HFFc6 (cell line): ENCODE measurements around the gene KIF26A. TPM values are rescaled to one million over a fixed set of nuclear protein-coding genes. Genes with fewer than 3 reads are reported as not detected.

Experiments used
- DNase-seq: peaks from one replicate; pipeline ENCODE4 v3.0.0-alpha.2; 2018
- H3K27ac Mint-ChIP-seq: 2 replicates; pipeline ENCODE4 v1.8.0; 2020; ENCODE audit warnings: mild to moderate bottlenecking, mixed read lengths
- H3K27me3 Mint-ChIP-seq: 2 replicates; pipeline ENCODE4 v1.8.0; 2021; ENCODE audit warnings: mild to moderate bottlenecking, moderate library complexity, mixed read lengths; ENCODE audit not compliant: insufficient read depth
- H3K36me3 Mint-ChIP-seq: 2 replicates; pipeline ENCODE4 v1.8.0; 2021; ENCODE audit warnings: low read depth, mixed read lengths
- H3K4me1 Mint-ChIP-seq: 2 replicates; pipeline ENCODE4 v1.8.0; 2020; ENCODE audit warnings: low read depth, mixed read lengths
- H3K4me3 Mint-ChIP-seq: 2 replicates; pipeline ENCODE4 v1.8.0; 2020; ENCODE audit warnings: mild to moderate bottlenecking, moderate library complexity, mixed read lengths
- H3K9me3 Mint-ChIP-seq: 2 replicates; pipeline ENCODE4 v1.8.0; 2020; ENCODE audit warnings: mild to moderate bottlenecking, mixed read lengths
- CTCF ChIP-seq: fragments of 200-600 bp; sonication (generic); IDR thresholded peaks from 2 replicates; pipeline ENCODE4 v1.5.0; 2021; ENCODE audit warnings: antibody characterized with exemption, mild to moderate bottlenecking
- long read RNA-seq: library from polyadenylated mRNA; unstranded; transcript quantifications from one replicate; pipeline ENCODE4 v2.0.0, GENCODE V29; 2019
- total RNA-seq, 6 experiments: library from RNA; stranded (reverse); fragmentation: NEBNext Ultra II Directional; extraction: Animal tissue kit (Norgen Biotek cat#: 25700); gene quantifications; 2 replicates in 1 of 6; 3 replicates in 5 of 6; pipeline ENCODE4 v1.2.3, GENCODE V29; 2021

The KIF26A gene
- total RNA-seq, result under 1 TPM in 2 of 6 experiments, not detected in 4; 0.07 to 0.09 TPM
- long read RNA-seq, result 0 reads

DNA sequence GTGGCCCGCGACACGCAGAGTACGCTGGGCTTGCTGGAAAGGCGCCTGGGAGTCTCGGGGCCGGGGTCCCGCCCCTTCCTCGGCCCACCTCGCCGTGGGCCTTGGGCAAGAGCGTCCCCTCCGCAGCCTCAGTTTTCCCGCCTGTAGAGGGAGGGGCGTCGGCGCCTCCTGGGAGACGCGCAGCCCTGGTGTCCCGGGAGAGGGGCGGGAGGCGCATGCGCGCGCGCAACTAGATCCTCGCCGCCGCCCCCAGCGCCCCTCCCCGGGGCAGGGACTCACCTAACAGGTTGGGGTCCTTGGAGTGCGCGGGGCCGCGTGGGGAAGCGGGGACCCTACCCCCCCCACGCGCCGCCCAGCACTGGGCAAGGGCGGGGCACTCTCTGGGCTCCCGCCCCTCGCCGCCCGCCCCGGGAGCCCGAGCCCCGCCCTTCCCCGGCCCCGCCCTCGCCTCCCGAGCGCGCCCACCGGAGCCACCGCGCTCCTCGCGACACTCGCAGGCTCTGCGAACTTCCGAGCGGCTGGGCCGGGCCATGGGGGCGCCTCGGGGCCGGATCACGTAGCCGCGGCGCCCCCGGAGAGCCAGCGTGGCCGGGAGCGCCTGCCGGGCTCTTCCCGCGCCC, at the start of gene KIF26A:
KIF26A (plus strand) TSS at position 490 of the 620 bp plus-strand sequence. CDS start 136 bp downstream, outside the sequence.
- no peaks in the 10 kb centered on the region for H3K9me3 Mint-ChIP-seq
- H3K27me3 Mint-ChIP-seq, result peaks cover 23% of the 10 kb centered on the region
- DNase-seq, result no peak
- H3K27ac Mint-ChIP-seq, result no peak within 1 kb of the TSS
- H3K4me3 Mint-ChIP-seq, result no peak within 1 kb of the TSS
- H3K4me1 Mint-ChIP-seq, result no peaks in the 10 kb centered on the region
- no peaks in the 10 kb centered on the region for H3K36me3 Mint-ChIP-seq
- TF ChIP-seq CTCF, result no peak

- no peak overlapping the region for H3K4me3 Mint-ChIP-seq
- DNase-seq, result no peak
- H3K27ac Mint-ChIP-seq, result no peak overlapping the region
- no peak for TF ChIP-seq CTCF
- peaks cover 2% of the 10 kb centered on the region for H3K27me3 Mint-ChIP-seq
- no peaks in the 10 kb centered on the region for H3K9me3 Mint-ChIP-seq
- H3K36me3 Mint-ChIP-seq, result no peaks in the 10 kb centered on the region
- no peaks in the 10 kb centered on the region for H3K4me1 Mint-ChIP-seq
Observed at GRCh38 chr14:104090071-104090748, 48.2 kb upstream of the KIF26A start.

DNA sequence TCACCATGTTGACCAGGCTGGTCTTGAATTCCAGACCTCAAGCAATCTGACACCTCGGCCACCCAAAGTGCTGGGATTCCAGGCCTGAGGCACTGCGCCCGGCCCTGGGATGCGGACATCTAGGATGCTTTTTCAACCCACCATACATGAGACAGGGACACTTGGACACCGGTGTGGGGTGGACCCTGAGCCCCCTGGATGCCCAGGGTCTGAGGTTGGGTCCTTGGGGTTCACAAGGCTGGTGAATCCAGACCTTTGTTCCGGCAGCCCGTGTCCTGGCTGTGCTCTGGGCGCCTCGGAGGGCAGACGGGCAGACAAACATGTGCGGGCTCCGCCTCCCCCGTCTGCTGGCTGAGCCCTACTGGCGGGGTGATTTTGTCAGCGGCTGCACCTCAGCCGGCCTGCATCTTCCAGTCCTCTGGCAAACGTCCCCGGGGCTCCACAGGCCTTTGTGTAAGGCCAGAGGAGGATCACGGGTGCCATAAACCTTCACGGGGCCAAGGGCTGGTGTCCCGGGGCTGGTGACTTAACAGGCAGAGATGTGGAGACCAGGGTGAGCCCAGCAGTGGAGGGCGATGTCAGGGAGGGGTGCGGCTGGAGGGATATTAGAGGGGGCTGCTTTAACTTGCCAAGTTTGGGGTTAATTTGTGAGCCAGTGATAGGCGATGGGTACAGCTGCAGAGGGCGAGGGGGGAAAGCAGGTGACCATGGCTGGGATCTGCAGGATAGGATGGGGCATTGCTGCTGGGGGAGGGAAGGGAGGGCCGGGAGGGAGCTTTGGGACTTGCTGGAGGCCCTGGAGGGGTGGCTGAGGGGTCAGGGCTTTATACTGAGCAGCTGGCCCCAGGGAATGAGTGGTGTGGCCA, 47.1 kb upstream of the KIF26A start:
- no peak for DNase-seq
- no peaks in the 10 kb centered on the region for H3K9me3 Mint-ChIP-seq
- H3K36me3 Mint-ChIP-seq, result no peaks in the 10 kb centered on the region
- peaks cover 3% of the 10 kb centered on the region for H3K27me3 Mint-ChIP-seq
- TF ChIP-seq CTCF, result no peak
- no peak overlapping the region for H3K27ac Mint-ChIP-seq
- H3K4me1 Mint-ChIP-seq, result no peaks in the 10 kb centered on the region
- no peak overlapping the region for H3K4me3 Mint-ChIP-seq

DNA sequence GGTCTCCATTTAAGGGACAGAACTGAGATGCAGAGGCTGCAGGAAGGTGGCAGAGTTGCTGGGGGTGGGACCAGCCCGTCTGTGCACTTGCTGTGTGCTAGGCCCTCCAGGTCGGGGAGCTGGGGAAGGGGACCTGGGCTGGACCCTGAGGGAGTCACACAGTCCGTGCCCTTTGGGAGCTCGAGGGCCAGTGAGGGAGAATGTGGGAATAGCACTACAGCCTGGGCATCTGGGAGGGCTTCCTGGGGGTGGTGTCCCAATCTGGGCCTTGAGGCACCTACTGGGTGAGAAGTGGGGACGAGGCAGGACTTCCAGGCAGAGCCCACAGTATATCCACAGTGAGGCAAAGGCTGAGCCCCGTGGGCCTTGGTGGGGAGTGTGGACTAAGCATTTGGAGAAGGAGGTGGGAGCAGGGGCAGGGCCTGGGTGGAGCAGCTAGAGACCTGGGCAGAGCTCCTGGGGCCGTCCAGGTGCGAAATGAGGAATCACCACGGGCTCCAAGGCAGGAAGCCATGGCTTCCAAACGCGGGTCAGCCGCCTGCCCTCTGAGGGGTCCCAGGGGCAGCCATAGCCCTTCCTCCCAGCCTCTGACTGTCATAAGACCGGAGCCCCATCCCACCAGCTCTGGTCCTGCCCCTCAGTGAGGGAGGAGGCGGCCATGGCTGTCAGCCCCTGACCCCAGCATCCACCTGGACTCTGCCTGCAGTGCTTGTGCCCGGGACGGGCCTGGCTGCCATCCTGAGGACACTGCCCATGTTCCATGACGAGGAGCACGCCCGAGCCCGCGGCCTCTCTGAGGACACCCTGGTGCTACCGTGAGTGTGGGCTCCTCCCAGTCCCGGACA, 46.2 kb upstream of the KIF26A start:
- DNase-seq, result no peak
- Mint-ChIP-seq H3K27ac (no peak overlapping the region), H3K4me3 (no peak overlapping the region), H3K4me1 (no peaks in the 10 kb centered on the region), H3K36me3 (no peaks in the 10 kb centered on the region), H3K27me3 (peaks cover 2% of the 10 kb centered on the region), H3K9me3 (no peaks in the 10 kb centered on the region)
- no peak for TF ChIP-seq CTCF

- DNase-seq, result no peak
- Mint-ChIP-seq H3K36me3 (no peaks in the 10 kb centered on the region), H3K4me3 (no peak overlapping the region), H3K27me3 (peaks cover 2% of the 10 kb centered on the region), H3K4me1 (no peaks in the 10 kb centered on the region), H3K27ac (no peak overlapping the region), H3K9me3 (no peaks in the 10 kb centered on the region)
- TF ChIP-seq CTCF, result no peak
Observed at GRCh38 chr14:104092931-104093365, 45.4 kb upstream of the KIF26A start.
